Spleen (tissue), 11 donors: ENCODE data around the gene CDCA3. TPM values are rescaled to one million over a fixed set of nuclear protein-coding genes. Genes with fewer than 3 reads are reported as not detected.

Experiments
- DNase-seq: peaks from one replicate; pipeline ENCODE4 v3.0.0-alpha.2; 2020
- H3K27ac ChIP-seq, 8 donors: fragments of 200-600 bp; sonication (generic) in 7 of 8; 1 replicate in 4 of 8; 2 replicates in 4 of 8; pipeline versions ENCODE4 v1.5.0 to v1.8.0; 2016 to 2021; ENCODE audit warnings: inconsistent platforms in 4 of 8, mild to moderate bottlenecking in 4 of 8, moderate library complexity in 1 of 8
- H3K27me3 ChIP-seq, 7 donors: fragments of 200-600 bp; sonication (generic) in 6 of 7; replicated peaks in 1 of 7; 1 replicate in 4 of 7; 2 replicates in 3 of 7; pipeline versions ENCODE4 v1.5.0 to v1.8.0; 2016 to 2021; ENCODE audit warnings: inconsistent platforms in 3 of 7, mild to moderate bottlenecking in 1 of 7
- H3K36me3 ChIP-seq, 6 donors: fragments of 200-600 bp; sonication (generic) in 5 of 6; 1 replicate in 4 of 6; 2 replicates in 2 of 6; pipeline versions ENCODE4 v1.5.0 to v1.8.0; 2016 to 2021; ENCODE audit warnings: inconsistent platforms in 2 of 6
- H3K4me1 ChIP-seq, 6 donors: fragments of 200-600 bp; sonication (generic) in 5 of 6; 1 replicate in 3 of 6; 2 replicates in 3 of 6; pipeline versions ENCODE4 v1.5.0 to v1.8.0; 2016 to 2021; ENCODE audit warnings: inconsistent platforms in 3 of 6
- H3K4me3 ChIP-seq, 8 donors: fragments of 200-600 bp; sonication (generic) in 7 of 8; 1 replicate in 4 of 8; 2 replicates in 4 of 8; pipeline versions ENCODE4 v1.5.0 to v1.8.0; 2016 to 2021; ENCODE audit warnings: inconsistent platforms in 4 of 8, mild to moderate bottlenecking in 4 of 8, moderate library complexity in 2 of 8
- H3K9me3 ChIP-seq, 8 donors: fragments of 200-600 bp; sonication (generic) in 7 of 8; 1 replicate in 4 of 8; 2 replicates in 4 of 8; pipeline versions ENCODE4 v1.5.0 to v1.8.0; 2016 to 2021; ENCODE audit warnings: inconsistent platforms in 4 of 8
- POLR2A ChIP-seq, 3 donors: fragments of 450-650 bp; IDR thresholded peaks; one replicate each; pipeline ENCODE4 v1.5.1; 2017; ENCODE audit warnings: antibody characterized with exemption in 3 of 3, mild to moderate bottlenecking in 1 of 3
- POLR2AphosphoS5 ChIP-seq, 3 donors: sonication (generic); formaldehyde crosslinking; IDR thresholded peaks; one replicate each; pipeline ENCODE4 v1.5.1; 2017; ENCODE audit warnings: antibody characterized with exemption in 3 of 3
- WGBS, 5 donors: extraction: QIAGEN DNeasy Blood & Tissue Kit in 3 of 5; methylation state at CpG; one replicate each; pipeline versions ENCODE4 v1.1.5 to v1.1.7; 2013 to 2018; 5-methylcytosine and 5-hydroxymethylcytosine counted together
- intact Hi-C: fragments of 100-400 bp; cut with DNase I; formaldehyde crosslinking; loops from one replicate; pipeline ENCODE4 v1.15.0; 2023; ENCODE audit warnings: low total_unique reads
- polyA plus RNA-seq, 3 donors: library from polyadenylated mRNA; stranded (reverse); fragments of 200-250 nt; gene quantifications; one replicate each; pipeline ENCODE4 v1.2.1, GENCODE V29; 2013
- total RNA-seq, 7 donors: library from RNA; depleted of rRNA in 3 of 7; stranded (reverse); fragments of >200 nt in 3 of 7; fragmentation: NEBNext Ultra II Directional in 4 of 7; extraction: Animal tissue kit (Norgen Biotek cat#: 25700) in 4 of 7; gene quantifications; one replicate each; pipeline versions ENCODE4 v1.1.0 to v1.2.1, GENCODE V29; 2016 to 2021
- TF ChIP-seq, protein P1 (sequence below), 11 experiments: fragments of 200-600 bp in 7 of 11; fragments of 450-650 bp in 4 of 11; sonication (generic) in 4 of 11; IDR thresholded peaks in 8 of 11; conservative IDR thresholded peaks in 3 of 11; 1 replicate in 7 of 11; 2 replicates in 4 of 11; pipeline versions ENCODE4 v1.4.0 to v1.8.0; 2016 to 2021; ENCODE audit warnings: antibody characterized with exemption in 11 of 11, inconsistent platforms in 4 of 11, mild to moderate bottlenecking in 1 of 11
- donor health status: healthy with polysubstance abuse.
- donor health status: DM: no; HTN: no; CAD: no; lungs with moderate emphysema.
- donor health status: DM: no; HTN: no; CAD: no.
- donor health status: Bipolar disorder and iron deficiency.
- donor health status: healthy.
- donor health status: DM: no; HTN: no; CAD: no.
- donor health status: DM: yes; HTN: yes; CAD: no.

Gene CDCA3
- total and polyA plus RNA-seq, 10 donors, result 1.9 to 18.1 (median 5.4) TPM

DNA sequence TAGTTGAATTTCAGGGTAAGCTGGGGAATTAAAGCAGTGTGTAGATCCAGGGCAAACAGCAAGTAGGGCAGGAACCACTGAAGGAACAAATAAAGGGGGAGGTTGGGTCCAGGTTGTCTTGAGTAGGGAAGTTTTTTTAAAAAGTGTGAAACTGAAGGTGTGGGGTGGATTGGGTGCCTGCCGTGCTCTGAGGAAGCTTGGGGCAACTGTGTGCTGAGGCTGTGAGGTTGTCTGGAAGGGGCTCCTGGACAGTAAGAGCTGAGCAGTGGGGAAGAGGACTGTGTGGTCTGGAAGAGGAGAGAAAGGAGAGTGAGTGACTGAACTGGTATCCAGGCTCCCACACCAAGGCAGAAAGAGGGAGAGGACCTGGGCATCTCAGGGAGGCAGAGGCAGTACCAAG is 40.3 kb downstream of the CDCA3 start:
- 74 to 83% (median 80%) methylated on average over 1 of the region's 1 CpG for WGBS, 5 donors
- intact Hi-C loops, result no loop called here
- H3K4me3 ChIP-seq, result no peak overlapping the region
- peak overlapping the region in 1 of 8 donors; percentile 21 for H3K27ac ChIP-seq
- no peaks in the 10 kb centered on the region for H3K9me3 ChIP-seq
- H3K27me3 ChIP-seq, result peaks cover 0 to 10% (median 0%) of the 10 kb centered on the region in 7 donors
- DNase-seq, result peak; percentile 13
- H3K36me3 ChIP-seq, result peaks cover 0 to 21% (median 0%) of the 10 kb centered on the region in 6 donors
- TF ChIP-seq, protein P1, sequence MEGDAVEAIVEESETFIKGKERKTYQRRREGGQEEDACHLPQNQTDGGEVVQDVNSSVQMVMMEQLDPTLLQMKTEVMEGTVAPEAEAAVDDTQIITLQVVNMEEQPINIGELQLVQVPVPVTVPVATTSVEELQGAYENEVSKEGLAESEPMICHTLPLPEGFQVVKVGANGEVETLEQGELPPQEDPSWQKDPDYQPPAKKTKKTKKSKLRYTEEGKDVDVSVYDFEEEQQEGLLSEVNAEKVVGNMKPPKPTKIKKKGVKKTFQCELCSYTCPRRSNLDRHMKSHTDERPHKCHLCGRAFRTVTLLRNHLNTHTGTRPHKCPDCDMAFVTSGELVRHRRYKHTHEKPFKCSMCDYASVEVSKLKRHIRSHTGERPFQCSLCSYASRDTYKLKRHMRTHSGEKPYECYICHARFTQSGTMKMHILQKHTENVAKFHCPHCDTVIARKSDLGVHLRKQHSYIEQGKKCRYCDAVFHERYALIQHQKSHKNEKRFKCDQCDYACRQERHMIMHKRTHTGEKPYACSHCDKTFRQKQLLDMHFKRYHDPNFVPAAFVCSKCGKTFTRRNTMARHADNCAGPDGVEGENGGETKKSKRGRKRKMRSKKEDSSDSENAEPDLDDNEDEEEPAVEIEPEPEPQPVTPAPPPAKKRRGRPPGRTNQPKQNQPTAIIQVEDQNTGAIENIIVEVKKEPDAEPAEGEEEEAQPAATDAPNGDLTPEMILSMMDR (IDR thresholded peaks at IDR 0.05 in 8 of 11, conservative IDR thresholded peaks at IDR 0.05 in 3 of 11), result no peak
- TF ChIP-seq POLR2AphosphoS5 (IDR thresholded peaks at IDR 0.05), result no peak
- no peak for TF ChIP-seq POLR2A (IDR thresholded peaks at IDR 0.05)
- H3K4me1 ChIP-seq, result peaks cover 5 to 19% (median 12%) of the 10 kb centered on the region in 6 donors

DNA sequence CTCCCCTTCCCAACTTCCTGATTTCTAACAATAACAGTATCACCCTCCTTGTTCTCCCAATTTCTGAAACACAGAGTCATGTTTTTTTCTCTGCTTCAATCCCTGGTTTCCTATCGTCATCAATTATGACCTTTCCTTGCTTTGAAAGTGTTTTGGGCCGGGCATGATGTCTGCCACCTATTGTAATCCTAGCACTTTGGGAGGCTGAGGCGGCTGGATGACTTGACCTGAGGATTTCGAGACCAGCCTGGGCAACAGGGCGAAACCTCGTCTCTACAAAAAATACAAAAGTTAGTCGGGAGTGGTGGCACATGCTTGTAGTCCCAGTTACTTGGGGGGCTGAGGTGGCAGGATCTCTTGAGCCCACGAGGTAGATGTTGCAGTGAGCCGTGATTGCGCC is 42.0 kb downstream of the CDCA3 start:
- H3K9me3 ChIP-seq, result no peaks in the 10 kb centered on the region
- H3K4me1 ChIP-seq, result peaks cover 5 to 19% (median 12%) of the 10 kb centered on the region in 6 donors
- H3K27me3 ChIP-seq, result peaks cover 0 to 10% (median 0%) of the 10 kb centered on the region in 7 donors
- intact Hi-C loops, result no loop called here
- TF ChIP-seq, protein P1 (IDR thresholded peaks at IDR 0.05 in 8 of 11, conservative IDR thresholded peaks at IDR 0.05 in 3 of 11), result no peak
- TF ChIP-seq POLR2A (IDR thresholded peaks at IDR 0.05) (no peak), POLR2AphosphoS5 (IDR thresholded peaks at IDR 0.05) (no peak)
- no peak for DNase-seq
- no peak overlapping the region for H3K27ac ChIP-seq
- 81 to 92% (median 86%) methylated on average over 10 of the region's 10 CpGs for WGBS, 5 donors
- H3K36me3 ChIP-seq, result peaks cover 0 to 13% (median 0%) of the 10 kb centered on the region in 6 donors
- no peak overlapping the region for H3K4me3 ChIP-seq

DNA sequence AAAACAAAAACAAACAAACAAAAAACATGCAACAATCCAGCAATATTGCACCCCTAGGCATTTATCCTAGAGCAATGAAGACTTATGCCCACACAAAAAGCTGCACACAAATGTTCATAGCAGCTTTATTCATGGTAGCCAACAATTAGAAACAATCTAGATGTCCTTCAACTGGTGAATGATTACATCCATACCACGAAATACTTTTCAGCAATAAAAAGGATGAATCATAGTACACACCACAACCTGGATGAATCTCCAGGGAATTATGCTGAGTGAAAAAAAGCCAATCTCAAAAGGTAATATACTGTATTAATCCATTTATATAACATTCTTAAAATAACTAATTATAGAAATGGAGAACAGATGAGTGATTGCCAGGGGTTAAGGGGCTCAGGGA is 43.9 kb downstream of the CDCA3 start:
- TF ChIP-seq POLR2A (IDR thresholded peaks at IDR 0.05), result no peak
- Histone ChIP-seq H3K4me3 (no peak overlapping the region), H3K9me3 (no peaks in the 10 kb centered on the region), H3K4me1 (peaks cover 0 to 6% (median 4%) of the 10 kb centered on the region in 6 donors), H3K27ac (no peak overlapping the region), H3K27me3 (peaks cover 0 to 3% (median 0%) of the 10 kb centered on the region in 7 donors), H3K36me3 (peaks cover 0 to 26% (median 7%) of the 10 kb centered on the region in 6 donors)
- no peak for DNase-seq
- WGBS, 5 donors, result 55 to 75% (median 69%) methylated on average over 1 of the region's 1 CpG
- intact Hi-C loops, result no loop called here

DNA sequence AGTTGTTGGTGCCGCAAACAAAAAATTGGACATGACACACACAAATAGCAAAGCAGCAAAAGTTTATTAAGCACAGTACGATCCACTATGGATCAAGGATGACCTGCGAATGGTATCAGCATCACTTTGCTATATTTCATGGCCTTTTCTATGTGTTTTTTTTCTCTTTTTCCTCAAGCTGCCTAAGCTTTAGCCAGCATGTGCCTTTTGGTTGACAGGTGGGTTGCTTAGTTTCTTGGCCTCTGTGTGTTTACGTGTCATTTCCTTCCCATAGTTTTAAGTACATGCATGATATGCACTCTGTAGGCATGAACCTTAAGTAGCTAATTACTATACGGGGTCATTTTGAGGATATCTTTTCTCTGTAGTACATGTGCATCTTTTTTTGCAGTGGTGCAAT is 51.9 kb downstream of the CDCA3 start:
- intact Hi-C loops, result no loop called here
- Histone ChIP-seq H3K27ac (no peak overlapping the region), H3K4me1 (peaks cover 0 to 2% (median 0%) of the 10 kb centered on the region in 6 donors), H3K4me3 (no peak overlapping the region), H3K36me3 (peaks cover 0 to 79% (median 11%) of the 10 kb centered on the region in 6 donors), H3K9me3 (no peaks in the 10 kb centered on the region), H3K27me3 (peaks cover 0 to 22% (median 0%) of the 10 kb centered on the region in 7 donors)
- WGBS, 5 donors, result 76 to 89% (median 86%) methylated on average over 5 of the region's 5 CpGs
- no peak for DNase-seq
- TF ChIP-seq, protein P1 (IDR thresholded peaks at IDR 0.05 in 8 of 11, conservative IDR thresholded peaks at IDR 0.05 in 3 of 11), result no peak
- no peak for TF ChIP-seq POLR2A (IDR thresholded peaks at IDR 0.05)
- no peak for TF ChIP-seq POLR2AphosphoS5 (IDR thresholded peaks at IDR 0.05)

Other genes starting within 250 kb of the CDCA3 start
- 100 to 1,000 TPM; 202 to 272 (median 240) TPM for gene CHD4, start 243.9 kb downstream of the CDCA3 start, total RNA-seq
- 100 to 1,000 TPM; 136 to 169 (median 154) TPM for gene CHD4, start 243.9 kb downstream of the CDCA3 start, polyA plus RNA-seq
- 10 to 100 TPM; 12.9 to 26.6 (median 16.9) TPM for gene LPAR5, start 215.3 kb downstream of the CDCA3 start, total RNA-seq
- gene LPAR5, start 215.3 kb downstream of the CDCA3 start, polyA plus RNA-seq, result 10 to 100 TPM; 10.9 to 16.0 (median 14.9) TPM
- 10 to 100 TPM; 13.2 to 41.7 (median 18.1) TPM for gene ACRBP, start 203.9 kb downstream of the CDCA3 start, total RNA-seq
- 1 to 10 TPM; 7.2 to 8.8 (median 7.3) TPM for gene ACRBP, start 203.9 kb downstream of the CDCA3 start, polyA plus RNA-seq
- 10 to 100 TPM; 34.5 to 68.8 (median 49.9) TPM for gene ING4, start 188.2 kb downstream of the CDCA3 start, total RNA-seq
- gene ING4, start 188.2 kb downstream of the CDCA3 start, polyA plus RNA-seq, result 10 to 100 TPM; 33.0 to 56.7 (median 50.3) TPM
- 10 to 100 TPM; 48.8 to 79.8 (median 59.0) TPM for gene ZNF384, start 161.9 kb downstream of the CDCA3 start, total RNA-seq
- gene ZNF384, start 161.9 kb downstream of the CDCA3 start, polyA plus RNA-seq, result 10 to 100 TPM; 18.9 to 35.9 (median 28.7) TPM
- gene PIANP, start 150.5 kb downstream of the CDCA3 start, total RNA-seq, result under 1 TPM in 2 of 7 donors, not detected in 5; 0.28 to 0.30 TPM
- under 1 TPM; 0.10 to 0.24 (median 0.15) TPM for gene PIANP, start 150.5 kb downstream of the CDCA3 start, polyA plus RNA-seq
- 10 to 100 TPM; 40.5 to 61.9 (median 49.9) TPM for gene COPS7A, start 127.2 kb downstream of the CDCA3 start, total RNA-seq
- 10 to 100 TPM; 29.6 to 50.6 (median 33.7) TPM for gene COPS7A, start 127.2 kb downstream of the CDCA3 start, polyA plus RNA-seq
- gene MLF2, start 98.1 kb downstream of the CDCA3 start, total RNA-seq, result 100 to 1,000 TPM in 5 of 7 donors, 10 to 100 TPM in 2; 85.4 to 123 (median 104) TPM
- 100 to 1,000 TPM in 2 of 3 donors, 10 to 100 TPM in 1; 78.0 to 116 (median 101) TPM for gene MLF2, start 98.1 kb downstream of the CDCA3 start, polyA plus RNA-seq
- 100 to 1,000 TPM in 1 of 7 donors, 10 to 100 TPM in 6; 47.4 to 130 (median 89.1) TPM for gene PTMS, start 84.9 kb downstream of the CDCA3 start, total RNA-seq
- 100 to 1,000 TPM in 2 of 3 donors, 10 to 100 TPM in 1; 70.5 to 169 (median 102) TPM for gene PTMS, start 84.9 kb downstream of the CDCA3 start, polyA plus RNA-seq
- 10 to 100 TPM in 6 of 7 donors, 1 to 10 TPM in 1; 9.4 to 29.4 (median 17.9) TPM for gene LAG3, start 78.8 kb downstream of the CDCA3 start, total RNA-seq
- 1 to 10 TPM; 3.7 to 4.7 (median 4.5) TPM for gene LAG3, start 78.8 kb downstream of the CDCA3 start, polyA plus RNA-seq
- gene CD4, start 61.8 kb downstream of the CDCA3 start, total RNA-seq, result 100 to 1,000 TPM; 104 to 207 (median 180) TPM
- gene CD4, start 61.8 kb downstream of the CDCA3 start, polyA plus RNA-seq, result 10 to 100 TPM; 21.8 to 32.8 (median 23.3) TPM
- gene GPR162, start 29.5 kb downstream of the CDCA3 start, total RNA-seq, result 1 to 10 TPM; 2.1 to 7.1 (median 4.0) TPM
- 10 to 100 TPM in 2 of 3 donors, 1 to 10 TPM in 1; 5.0 to 14.7 (median 10.3) TPM for gene GPR162, start 29.5 kb downstream of the CDCA3 start, polyA plus RNA-seq
- gene P3H3, start 22.9 kb downstream of the CDCA3 start, total RNA-seq, result 10 to 100 TPM in 2 of 7 donors, 1 to 10 TPM in 5; 4.2 to 11.7 (median 6.8) TPM
- gene P3H3, start 22.9 kb downstream of the CDCA3 start, polyA plus RNA-seq, result 1 to 10 TPM; 4.6 to 6.9 (median 4.7) TPM
- gene GNB3, start 10.4 kb downstream of the CDCA3 start, total RNA-seq, result 1 to 10 TPM in 6 of 7 donors, under 1 TPM in 1; 0.75 to 3.9 (median 2.6) TPM
- gene GNB3, start 10.4 kb downstream of the CDCA3 start, polyA plus RNA-seq, result 1 to 10 TPM in 1 of 3 donors, under 1 TPM in 2; 0.93 to 1.3 (median 0.94) TPM
- gene USP5, start 864 bp upstream of the CDCA3 start, total RNA-seq, result 10 to 100 TPM; 29.8 to 62.4 (median 53.5) TPM
- gene USP5, start 864 bp upstream of the CDCA3 start, polyA plus RNA-seq, result 10 to 100 TPM; 23.1 to 40.5 (median 23.6) TPM
- gene TPI1, start 16.2 kb upstream of the CDCA3 start, total RNA-seq, result 100 to 1,000 TPM; 218 to 471 (median 288) TPM
- gene TPI1, start 16.2 kb upstream of the CDCA3 start, polyA plus RNA-seq, result 100 to 1,000 TPM; 234 to 364 (median 311) TPM
- 10 to 100 TPM in 4 of 7 donors, 1 to 10 TPM in 3; 7.0 to 12.9 (median 10.3) TPM for gene SPSB2, start 22.0 kb upstream of the CDCA3 start, total RNA-seq
- gene SPSB2, start 22.0 kb upstream of the CDCA3 start, polyA plus RNA-seq, result 10 to 100 TPM; 11.3 to 17.0 (median 11.5) TPM
- 1 to 10 TPM; 3.1 to 9.6 (median 5.9) TPM for gene LRRC23, start 53.5 kb upstream of the CDCA3 start, total RNA-seq
- 10 to 100 TPM in 1 of 3 donors, 1 to 10 TPM in 2; 7.0 to 10.1 (median 7.5) TPM for gene LRRC23, start 53.5 kb upstream of the CDCA3 start, polyA plus RNA-seq
- 10 to 100 TPM in 6 of 7 donors, 1 to 10 TPM in 1; 7.6 to 37.7 (median 25.0) TPM for gene ENO2, start 63.3 kb upstream of the CDCA3 start, total RNA-seq
- gene ENO2, start 63.3 kb upstream of the CDCA3 start, polyA plus RNA-seq, result 10 to 100 TPM; 11.5 to 41.3 (median 29.1) TPM
- 100 to 1,000 TPM in 1 of 7 donors, 10 to 100 TPM in 6; 64.7 to 112 (median 81.7) TPM for gene ATN1, start 76.7 kb upstream of the CDCA3 start, total RNA-seq
- 10 to 100 TPM; 10.1 to 42.0 (median 21.4) TPM for gene ATN1, start 76.7 kb upstream of the CDCA3 start, polyA plus RNA-seq
- not detected for gene RNU7-1, start 92.5 kb upstream of the CDCA3 start, total RNA-seq
- not detected for gene RNU7-1, start 92.5 kb upstream of the CDCA3 start, polyA plus RNA-seq
- 100 to 1,000 TPM in 6 of 7 donors, 10 to 100 TPM in 1; 79.2 to 364 (median 116) TPM for gene C12orf57, start 92.7 kb upstream of the CDCA3 start, total RNA-seq
- gene C12orf57, start 92.7 kb upstream of the CDCA3 start, polyA plus RNA-seq, result 100 to 1,000 TPM; 181 to 323 (median 242) TPM
- gene PTPN6, start 100.1 kb upstream of the CDCA3 start, total RNA-seq, result 100 to 1,000 TPM; 314 to 431 (median 423) TPM
- gene PTPN6, start 100.1 kb upstream of the CDCA3 start, polyA plus RNA-seq, result 100 to 1,000 TPM; 398 to 713 (median 604) TPM
- gene PHB2, start 119.4 kb upstream of the CDCA3 start, total RNA-seq, result 100 to 1,000 TPM; 127 to 143 (median 133) TPM
- 100 to 1,000 TPM; 166 to 199 (median 177) TPM for gene PHB2, start 119.4 kb upstream of the CDCA3 start, polyA plus RNA-seq
- gene EMG1, start 119.6 kb upstream of the CDCA3 start, total RNA-seq, result 10 to 100 TPM; 19.9 to 56.3 (median 44.0) TPM
- 10 to 100 TPM; 23.6 to 38.3 (median 37.1) TPM for gene EMG1, start 119.6 kb upstream of the CDCA3 start, polyA plus RNA-seq
- gene LPCAT3, start 167.2 kb upstream of the CDCA3 start, total RNA-seq, result 10 to 100 TPM; 28.8 to 52.5 (median 40.8) TPM
- 10 to 100 TPM in 2 of 3 donors, 1 to 10 TPM in 1; 9.7 to 13.5 (median 11.2) TPM for gene LPCAT3, start 167.2 kb upstream of the CDCA3 start, polyA plus RNA-seq
- gene C1S, start 209.4 kb upstream of the CDCA3 start, total RNA-seq, result 100 to 1,000 TPM; 235 to 451 (median 312) TPM
- 100 to 1,000 TPM; 102 to 179 (median 128) TPM for gene C1S, start 209.4 kb upstream of the CDCA3 start, polyA plus RNA-seq
- gene C1R, start 241.2 kb upstream of the CDCA3 start, total RNA-seq, result 100 to 1,000 TPM; 188 to 421 (median 289) TPM
- 100 to 1,000 TPM in 2 of 3 donors, 10 to 100 TPM in 1; 91.8 to 183 (median 154) TPM for gene C1R, start 241.2 kb upstream of the CDCA3 start, polyA plus RNA-seq